NCI-H1105 treated with DMSO at 0.1 percent for 48 hours (cell line): ENCODE data around the gene KRTAP10-6.
"Not testable (repeated sequence)": the region's sequence is repeated elsewhere in the genome, so short reads cannot be mapped to it uniquely, and the experiment has no call there.

Experiments used
- DNase-seq: peaks from one replicate; lab custom pipeline; 2025; lab: John Stamatoyannopoulos, UW

The KRTAP10-6 gene

GRCh38 chr21:44557491-44558328 lies 34.6 kb downstream of the KRTAP10-6 start:
- no peak for DNase-seq

- peak; percentile 12 for DNase-seq
Measured at GRCh38 chr21:44556879-44557278, 35.4 kb downstream of the KRTAP10-6 start.

DNA sequence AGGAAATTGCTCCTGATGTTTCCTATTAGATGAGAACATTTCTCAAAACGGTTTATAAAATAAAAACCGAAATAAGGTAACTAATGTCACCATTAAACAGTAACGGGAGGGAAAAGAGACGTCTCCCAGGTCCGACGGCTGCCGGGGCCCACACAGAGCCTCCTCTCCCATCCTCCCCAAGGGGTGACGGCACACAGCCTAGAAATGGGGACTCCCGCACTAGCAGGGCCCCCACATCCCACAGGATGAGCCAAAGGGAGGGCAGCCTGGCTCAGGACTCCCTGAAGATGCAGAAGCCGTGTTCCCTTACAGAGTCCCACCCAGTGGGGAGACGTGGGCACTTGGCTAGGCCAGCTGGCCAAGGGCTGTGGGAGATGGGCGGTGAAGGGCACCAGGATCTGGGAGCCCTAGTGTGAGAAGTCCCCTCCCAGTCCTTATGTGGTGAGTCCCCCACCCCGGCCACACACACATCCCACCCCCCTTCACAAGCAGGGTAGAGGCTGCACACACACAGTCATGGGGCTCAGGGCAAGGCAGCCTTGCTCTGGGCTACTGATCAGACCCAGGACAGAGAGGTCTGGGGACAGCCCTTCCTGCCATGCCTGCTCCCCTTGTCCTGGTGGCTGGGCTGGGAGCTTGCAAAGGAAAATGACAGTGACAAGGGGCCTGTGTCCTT lies 37.0 kb downstream of the KRTAP10-6 start:
- DNase-seq: no peak

DNA sequence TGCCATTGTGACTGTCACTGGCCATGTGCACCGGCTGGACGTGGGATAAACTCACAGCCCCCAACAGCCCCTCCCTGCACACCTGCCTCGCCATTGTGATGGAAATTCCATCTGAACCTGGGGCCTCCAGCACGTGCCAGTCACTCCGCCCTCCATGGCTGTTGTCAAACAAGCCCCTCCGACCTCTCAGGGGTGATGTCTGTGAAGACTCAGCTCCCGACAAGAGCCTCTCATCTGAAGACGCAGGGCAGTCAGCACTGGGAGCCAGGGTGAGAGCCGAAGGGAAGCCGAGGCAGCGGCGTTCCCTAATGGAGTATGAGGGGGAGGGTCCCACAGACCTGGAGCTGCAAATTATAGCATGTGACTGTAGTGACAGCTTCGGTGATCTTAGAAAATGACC lies 39.6 kb downstream of the KRTAP10-6 start:
- DNase-seq: no peak

DNA sequence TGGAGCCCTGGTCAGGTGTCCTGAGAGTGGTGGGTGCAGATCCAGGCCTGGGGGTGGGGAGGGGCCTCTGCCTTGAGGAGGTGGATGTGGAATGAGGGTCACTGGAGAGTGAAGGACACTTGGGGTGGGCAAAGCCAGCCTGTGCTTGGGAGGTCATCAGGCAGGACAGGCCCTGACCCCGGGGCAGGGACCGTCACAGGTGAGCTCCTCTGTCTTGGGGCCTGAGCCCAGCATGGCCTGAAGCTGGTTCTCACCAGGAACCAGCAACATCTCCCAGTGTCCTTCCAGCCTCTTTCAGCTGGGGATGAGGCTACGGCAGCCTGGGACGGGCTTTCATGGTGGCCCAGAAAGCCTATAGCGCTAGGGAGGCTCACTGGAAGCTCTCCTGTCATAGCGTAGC lies 40.2 kb downstream of the KRTAP10-6 start:
- no peak for DNase-seq

DNA sequence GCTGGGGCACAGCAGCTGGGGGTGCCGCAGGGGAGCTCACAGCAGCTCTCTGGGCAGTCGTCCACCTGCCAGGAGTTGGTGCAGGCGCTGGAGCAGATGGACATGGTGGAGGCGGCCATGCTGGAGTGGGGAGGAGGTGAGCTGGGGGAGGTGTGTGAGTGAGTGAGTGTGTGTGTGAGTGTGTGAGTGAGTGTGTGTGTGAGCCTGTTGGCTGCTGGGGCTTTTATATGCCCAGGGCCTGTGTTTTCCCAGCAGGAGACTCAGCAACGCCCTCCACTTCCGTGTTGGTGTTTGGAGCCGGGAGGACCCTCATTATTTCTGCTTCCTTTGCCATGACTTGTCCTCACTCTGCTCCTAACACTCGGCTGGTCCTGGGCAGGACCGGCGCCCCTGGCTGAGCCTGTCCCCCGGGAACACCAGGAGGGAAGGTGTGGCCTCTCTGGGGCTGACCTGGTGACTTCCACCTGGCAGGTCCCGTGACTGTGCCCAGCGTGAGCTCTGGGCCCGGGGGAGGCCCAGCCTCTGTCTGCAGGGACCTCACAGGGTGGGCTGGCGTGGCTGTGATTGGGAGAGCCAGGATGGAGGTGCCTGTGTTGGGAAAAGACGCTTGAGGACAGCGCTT lies 40.9 kb downstream of the KRTAP10-6 start, which contains the start of gene KRTAP10-2:
TSS of gene KRTAP10-2 (minus strand) at position 166 of the 622 bp plus-strand sequence. CDS start at position 119, 47 bp downstream.
- no peak for DNase-seq

- no peak for DNase-seq
Measured at GRCh38 chr21:44550807-44551206, 41.5 kb downstream of the KRTAP10-6 start.

DNA sequence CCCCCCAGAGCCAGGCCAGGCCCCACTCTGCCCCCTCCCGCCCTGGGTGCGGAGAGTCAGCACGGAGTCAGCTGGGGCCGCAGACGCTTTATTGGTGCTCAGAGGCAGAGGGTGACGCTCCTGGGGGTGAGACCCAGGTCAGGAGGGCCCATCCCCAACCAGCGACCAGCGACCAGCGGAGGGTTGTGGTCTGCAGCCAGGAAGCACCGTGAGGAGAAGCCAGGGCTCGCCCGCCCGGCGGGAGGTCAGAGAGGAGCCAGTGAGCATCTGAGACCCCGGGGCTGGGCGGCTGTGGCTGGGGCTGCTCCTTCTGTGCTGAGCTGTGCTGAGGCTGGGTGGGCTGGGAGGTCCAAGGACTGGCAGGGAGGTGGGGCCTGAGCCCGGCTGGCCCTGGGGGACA lies 42.0 kb downstream of the KRTAP10-6 start:
- DNase-seq: not testable (repeated sequence)

DNA sequence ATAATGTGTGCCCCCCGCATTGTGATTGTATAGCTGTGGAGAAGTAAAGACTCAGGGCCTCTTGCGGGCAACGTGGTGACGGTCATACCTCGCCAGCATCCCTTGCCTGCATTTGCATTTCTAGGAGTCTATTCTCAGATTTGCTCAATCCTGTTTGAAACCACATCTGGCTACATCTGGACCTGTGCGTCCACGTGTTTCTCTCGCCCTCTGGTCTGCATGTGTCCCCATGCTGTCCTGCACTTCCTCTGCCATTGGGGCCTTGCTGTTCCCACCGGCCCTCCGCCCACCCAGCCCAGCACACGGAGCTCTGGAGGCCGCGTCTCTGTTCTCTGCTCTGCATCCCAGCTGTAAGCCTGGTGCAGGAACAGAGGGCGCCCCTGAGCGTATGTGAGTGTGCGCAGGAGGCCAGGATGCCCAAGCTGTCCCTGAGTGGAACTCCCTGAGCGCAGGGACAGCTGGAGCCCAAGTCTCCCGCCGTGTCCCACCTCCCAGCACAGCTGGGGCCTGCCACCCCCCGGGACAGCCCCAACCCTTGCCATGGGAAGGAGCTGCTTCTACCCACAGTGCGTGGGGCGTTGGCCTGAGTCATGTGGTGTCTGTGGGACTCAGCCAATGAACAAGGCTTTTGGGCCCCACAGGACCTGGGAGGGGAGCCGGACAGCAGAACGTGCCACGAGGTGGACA lies 42.6 kb downstream of the KRTAP10-6 start:
- no peak for DNase-seq

GRCh38 chr21:44548922-44549321 lies 43.4 kb downstream of the KRTAP10-6 start:
- DNase-seq: no peak

DNA sequence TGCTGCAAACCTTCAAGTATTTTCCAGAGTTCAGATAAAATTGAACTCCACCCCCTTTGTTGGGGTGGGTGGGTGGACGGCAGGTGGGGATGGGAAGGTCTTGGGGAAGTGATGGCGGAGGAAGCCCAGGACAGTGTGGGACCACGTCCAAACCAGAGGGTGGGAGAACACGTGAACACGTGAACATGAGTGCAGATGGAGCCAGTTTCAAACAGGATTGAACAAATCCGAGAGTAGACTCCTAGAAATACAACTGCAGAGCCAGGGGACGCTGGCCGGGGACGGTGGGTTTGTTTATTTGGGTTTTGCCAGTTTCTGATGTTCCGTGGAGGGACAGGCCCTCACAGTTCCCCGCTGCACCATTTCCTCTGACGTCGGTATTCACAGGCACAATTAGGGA lies 43.9 kb downstream of the KRTAP10-6 start:
- no peak for DNase-seq

- DNase-seq: no peak
Measured at GRCh38 chr21:44547656-44548331, 44.5 kb downstream of the KRTAP10-6 start.

DNA sequence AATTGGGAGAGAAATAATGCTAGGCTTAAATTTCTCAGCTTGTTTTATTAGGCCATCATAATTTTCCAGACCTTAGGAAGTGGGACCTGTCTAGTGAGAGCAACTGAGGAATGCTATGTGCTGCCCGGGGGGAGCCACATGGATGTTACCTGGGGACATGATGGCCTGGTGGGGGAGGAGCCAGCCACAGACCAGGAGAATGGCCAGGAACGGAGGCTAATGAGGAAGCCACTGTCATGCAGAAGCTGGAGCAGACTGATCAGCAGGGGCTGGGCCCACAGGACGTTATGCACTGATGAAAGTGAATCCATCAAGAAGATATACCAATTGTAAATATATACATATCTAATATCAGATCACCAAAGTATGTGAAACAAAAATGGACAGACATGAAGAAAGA lies 47.7 kb downstream of the KRTAP10-6 start:
- no peak for DNase-seq

GRCh38 chr21:44542716-44543115 lies 49.6 kb downstream of the KRTAP10-6 start:
- no peak for DNase-seq
